ENCODE data around the gene SMARCD3. TPM values are rescaled to one million over a fixed set of nuclear protein-coding genes. Genes with fewer than 3 reads are reported as not detected.
A peak's percentile ranks its signal among the peaks of the same experiment; 100 is the strongest.

The SMARCD3 gene
- total RNA-seq, 4 donors from 2014 or later: 23.6 to 45.1 (median 39.8) TPM

- peak overlapping the region in 1 of 4 donors; percentile 77 for H3K27ac ChIP-seq
These were observed 22.5 kb downstream of the SMARCD3 start for GRCh38 chr7:151225948-151226510.

GRCh38 chr7:151223728-151224127 lies 24.8 kb downstream of the SMARCD3 start:
- Histone ChIP-seq H3K27ac (no peak overlapping the region), H3K27me3 (no peaks in the 10 kb centered on the region), H3K36me3 (peaks cover 2 to 64% of the 10 kb centered on the region in 2 donors), H3K9me3 (no peaks in the 10 kb centered on the region), H3K4me3 (no peak overlapping the region), H3K4me1 (peaks cover 0 to 28% (median 11%) of the 10 kb centered on the region in 3 donors)
- no peak for ATAC-seq
- 83% methylated on average over 2 to 10 of the region's 14 CpGs for WGBS, 2 donors (ENCODE audit: low coverage in 1 of 2)
- TF ChIP-seq POLR2A (IDR thresholded peaks at IDR 0.05) (no peak), EP300 (IDR thresholded peaks at IDR 0.05) (no peak), CTCF (IDR thresholded peaks at IDR 0.05) (no peak), POLR2AphosphoS5 (IDR thresholded peaks at IDR 0.05) (no peak)

More at GRCh38 chr7:151225948-151226510, 22.5 kb downstream of the SMARCD3 start:
- Histone ChIP-seq H3K9me3 (no peaks in the 10 kb centered on the region), H3K36me3 (peaks cover 0 to 41% of the 10 kb centered on the region in 2 donors), H3K4me3 (peak overlapping the region; percentile 69 to 77), H3K27me3 (no peaks in the 10 kb centered on the region), H3K4me1 (peaks cover 0 to 28% (median 11%) of the 10 kb centered on the region in 3 donors)
- WGBS, 2 donors (ENCODE audit: low coverage in 1 of 2): 46 to 75% methylated on average over 4 to 8 of the region's 8 CpGs
- no peak for TF ChIP-seq EP300 (IDR thresholded peaks at IDR 0.05)
- TF ChIP-seq POLR2AphosphoS5 (IDR thresholded peaks at IDR 0.05): no peak
- no peak for TF ChIP-seq CTCF (IDR thresholded peaks at IDR 0.05)
- TF ChIP-seq POLR2A (IDR thresholded peaks at IDR 0.05): no peak
- no peak for ATAC-seq

GRCh38 chr7:151218170-151218569 lies 30.3 kb downstream of the SMARCD3 start:
- no peak for ATAC-seq
- TF ChIP-seq POLR2AphosphoS5 (IDR thresholded peaks at IDR 0.05) (no peak), POLR2A (IDR thresholded peaks at IDR 0.05) (no peak), EP300 (IDR thresholded peaks at IDR 0.05) (no peak), CTCF (IDR thresholded peaks at IDR 0.05) (no peak)
- peaks cover 2 to 100% of the 10 kb centered on the region in 2 donors for H3K36me3 ChIP-seq
- no peaks in the 10 kb centered on the region for H3K27me3 ChIP-seq
- H3K27ac ChIP-seq: no peak overlapping the region
- no peaks in the 10 kb centered on the region for H3K9me3 ChIP-seq
- H3K4me1 ChIP-seq: no peaks in the 10 kb centered on the region
- H3K4me3 ChIP-seq: no peak overlapping the region
- WGBS, 2 donors (ENCODE audit: low coverage in 1 of 2): 77 to 85% methylated on average over 6 to 8 of the region's 9 CpGs

GRCh38 chr7:151215396-151215795 lies 33.1 kb downstream of the SMARCD3 start:
- peaks cover 2 to 91% of the 10 kb centered on the region in 2 donors for H3K36me3 ChIP-seq

More at GRCh38 chr7:151215396-151215795, 33.1 kb downstream of the SMARCD3 start:
- no peak for ATAC-seq
- no peak for TF ChIP-seq POLR2A (IDR thresholded peaks at IDR 0.05)
- TF ChIP-seq POLR2AphosphoS5 (IDR thresholded peaks at IDR 0.05): no peak
- no peak for TF ChIP-seq CTCF (IDR thresholded peaks at IDR 0.05)
- no peak for TF ChIP-seq EP300 (IDR thresholded peaks at IDR 0.05)
- Histone ChIP-seq H3K4me1 (no peaks in the 10 kb centered on the region), H3K9me3 (no peaks in the 10 kb centered on the region), H3K27ac (no peak overlapping the region), H3K4me3 (no peak overlapping the region), H3K27me3 (no peaks in the 10 kb centered on the region)
- 89 to 98% methylated on average over 4 to 5 of the region's 5 CpGs for WGBS, 2 donors (ENCODE audit: low coverage in 1 of 2)

Measured in gastroesophageal sphincter (tissue), 4 donors.